GM13976 (cell line): Measurements from ENCODE around the gene TADA2A.

Experiments used
- DNase-seq: peaks from one replicate; pipeline ENCODE4 v3.0.0; 2012; ENCODE audit warnings: low spot score
- CTCF ChIP-seq: IDR thresholded peaks from 2 replicates; pipeline ENCODE4 v1.5.1; 2012; ENCODE audit warnings: borderline replicate concordance, mild to moderate bottlenecking; ENCODE audit not compliant: insufficient read depth; ENCODE audit errors: extremely low read depth, missing control alignments, control extremely low read depth
- in situ Hi-C: fragments of 300-500 bp; cut with MboI; formaldehyde crosslinking; loops from one replicate; pipeline ENCODE4 v1.12.0; 2022; ENCODE audit warnings: low sequenced_read_pairs, mixed read lengths, inconsistent platforms; ENCODE audit not compliant: unreplicated experiment

Gene TADA2A

GRCh38 chr17:37461668-37462067 is 55.0 kb downstream of the TADA2A start:
- in situ Hi-C loops: no loop called here
- DNase-seq: no peak
- TF ChIP-seq CTCF: no peak

GRCh38 chr17:37462492-37462891 is 55.8 kb downstream of the TADA2A start:
- no peak for TF ChIP-seq CTCF
- in situ Hi-C loops: no loop called here
- DNase-seq: no peak

GRCh38 chr17:37463039-37463438 is 56.4 kb downstream of the TADA2A start:
- TF ChIP-seq CTCF: no peak
- no peak for DNase-seq
- in situ Hi-C loops: no loop called here

GRCh38 chr17:37465069-37465616 is 58.5 kb downstream of the TADA2A start:
- DNase-seq: no peak
- TF ChIP-seq CTCF: no peak
- in situ Hi-C loops: no loop called here

- DNase-seq: no peak
- in situ Hi-C loops: no loop called here
- TF ChIP-seq CTCF: no peak
These were observed 59.8 kb downstream of the TADA2A start for GRCh38 chr17:37466471-37466870.

- no peak for DNase-seq
- in situ Hi-C loops: no loop called here
- no peak for TF ChIP-seq CTCF
These were observed 63.5 kb downstream of the TADA2A start for GRCh38 chr17:37470181-37470580.
